GM21367 (cell line): ENCODE results near the gene TMEM132C.

Experiments used
- ATAC-seq: cut with Tn5 transposase; IDR thresholded peaks from one replicate; pipeline ENCODE4 v1.9.1; 2021; ENCODE audit not compliant: unreplicated experiment

Gene TMEM132C

GRCh38 chr12:128606051-128606450, 339.1 kb downstream of the TMEM132C start:
- no peak for ATAC-seq

GRCh38 chr12:128606538-128606937, 339.6 kb downstream of the TMEM132C start:
- no peak for ATAC-seq

GRCh38 chr12:128606970-128607369, 340.0 kb downstream of the TMEM132C start:
- no peak for ATAC-seq

DNA sequence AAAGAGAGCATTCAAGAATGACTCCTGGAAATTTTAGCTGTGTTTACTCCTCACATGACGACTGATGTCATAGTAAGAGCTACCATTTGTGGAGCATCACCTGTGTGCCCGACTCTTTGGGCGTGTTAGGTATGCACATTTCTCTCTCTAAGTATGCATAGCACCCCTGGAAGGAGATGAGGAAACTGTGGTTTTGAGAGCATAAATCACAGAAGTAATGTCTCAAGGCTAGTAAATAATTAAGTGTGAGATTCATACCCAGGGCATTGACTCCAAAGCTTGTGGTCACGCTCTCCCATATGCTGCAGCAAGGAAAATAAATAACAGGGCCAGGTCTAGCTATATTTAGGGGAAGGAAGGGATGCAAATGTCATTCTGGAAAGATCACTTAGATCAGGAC, 340.7 kb downstream of the TMEM132C start:
- no peak for ATAC-seq

GRCh38 chr12:128609861-128610260, 342.9 kb downstream of the TMEM132C start:
- no peak for ATAC-seq

DNA sequence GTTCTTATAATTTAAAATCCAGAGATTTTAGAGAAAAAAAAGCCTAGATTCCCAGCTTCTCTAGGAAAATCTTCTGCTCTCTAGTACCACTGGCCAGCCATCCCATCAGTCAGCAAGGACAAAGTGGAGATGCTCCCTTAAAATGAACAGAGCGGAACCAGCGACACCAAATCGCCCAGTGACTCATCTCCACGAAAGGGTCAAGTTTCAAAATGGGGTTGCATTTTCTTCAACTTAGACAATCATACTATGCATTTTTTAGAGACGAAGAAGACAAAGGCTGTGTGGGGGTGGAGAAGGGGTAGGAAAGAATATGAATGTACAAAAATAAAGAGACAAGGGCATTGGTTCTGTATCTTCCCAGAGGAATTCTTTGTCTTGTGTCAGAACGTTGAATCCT, 344.8 kb downstream of the TMEM132C start:
- ATAC-seq: no peak

GRCh38 chr12:128612150-128612850, 345.3 kb downstream of the TMEM132C start:
- ATAC-seq: no peak

DNA sequence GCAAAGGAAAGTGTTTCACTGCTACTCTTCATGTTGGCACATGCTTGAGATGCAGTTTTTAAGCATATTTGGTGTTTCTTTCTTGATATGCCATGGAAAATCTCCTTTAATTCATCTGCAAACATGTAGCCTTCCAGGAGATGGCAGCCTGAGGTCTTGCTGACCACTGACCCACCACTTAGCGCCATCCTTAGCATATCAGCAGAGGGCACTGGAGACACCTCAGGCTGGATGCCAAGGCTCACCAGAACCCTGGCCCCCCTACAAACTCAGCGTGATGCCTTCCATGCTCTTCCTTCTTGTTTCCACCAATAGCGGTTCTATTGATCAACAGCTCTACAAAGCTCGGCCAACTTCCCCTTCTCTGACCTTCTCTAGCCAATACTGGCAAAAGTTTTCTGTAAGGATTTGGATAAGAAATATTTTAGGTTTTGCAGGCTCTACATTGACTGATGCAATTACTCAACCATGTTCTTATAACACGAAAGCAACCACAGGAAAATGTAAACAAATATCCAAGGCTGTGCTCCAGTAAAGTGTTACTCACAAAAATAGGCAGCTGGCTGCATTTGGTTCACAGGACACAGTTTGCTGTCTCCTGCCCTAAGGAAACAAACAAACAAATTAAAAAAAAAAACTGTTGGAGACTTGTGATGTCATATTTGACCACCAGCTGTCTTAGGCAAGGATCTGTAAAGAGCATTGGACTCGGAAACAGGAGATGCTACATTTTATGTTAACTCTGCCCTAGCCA, 347.0 kb downstream of the TMEM132C start:
- no peak for ATAC-seq

DNA sequence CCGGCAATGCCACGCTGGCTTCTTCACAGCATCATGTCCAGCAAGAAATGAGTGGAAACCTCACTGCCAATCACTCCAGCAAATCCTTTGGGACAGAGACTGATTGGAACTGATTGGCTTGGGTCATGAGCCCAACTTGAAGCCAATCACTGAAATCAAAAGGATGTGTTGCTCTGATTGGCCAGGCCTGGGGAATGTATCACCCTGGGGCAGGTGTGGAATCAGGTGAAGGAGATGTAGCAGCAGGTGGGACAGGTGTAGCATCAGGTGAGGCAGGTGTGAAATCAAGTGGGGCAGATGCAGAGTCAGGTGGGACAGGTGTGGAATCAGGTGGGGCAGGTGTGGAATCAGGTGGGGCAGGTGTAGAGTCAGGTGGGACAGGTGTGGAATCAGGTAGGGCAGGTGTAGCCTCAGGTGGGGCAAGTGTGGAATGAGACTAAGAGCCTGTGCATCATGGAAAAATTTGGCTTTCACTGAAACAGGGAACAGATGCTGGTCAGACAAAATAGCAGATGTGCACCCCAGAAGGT, 350.4 kb downstream of the TMEM132C start:
- no peak for ATAC-seq

DNA sequence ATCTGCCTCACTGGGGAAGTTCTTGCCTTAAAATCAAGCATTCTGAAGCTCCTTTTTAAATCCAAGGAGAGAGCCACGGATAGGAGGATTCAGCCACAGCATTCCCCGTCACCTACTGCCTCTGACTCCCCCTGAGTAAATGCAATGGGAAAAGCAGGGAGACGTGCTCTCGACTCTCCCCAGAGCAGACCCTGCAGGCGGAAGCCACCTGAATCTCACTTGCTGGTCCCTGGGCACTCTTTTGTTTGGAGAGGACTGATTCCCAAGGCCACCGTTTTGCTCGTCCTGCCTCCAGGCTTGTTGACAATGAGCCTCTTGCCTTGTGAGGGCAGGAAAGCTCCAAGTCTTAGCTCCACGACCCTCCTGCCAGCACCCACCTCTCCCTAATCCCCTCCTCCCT, 352.3 kb downstream of the TMEM132C start:
- ATAC-seq: no peak

DNA sequence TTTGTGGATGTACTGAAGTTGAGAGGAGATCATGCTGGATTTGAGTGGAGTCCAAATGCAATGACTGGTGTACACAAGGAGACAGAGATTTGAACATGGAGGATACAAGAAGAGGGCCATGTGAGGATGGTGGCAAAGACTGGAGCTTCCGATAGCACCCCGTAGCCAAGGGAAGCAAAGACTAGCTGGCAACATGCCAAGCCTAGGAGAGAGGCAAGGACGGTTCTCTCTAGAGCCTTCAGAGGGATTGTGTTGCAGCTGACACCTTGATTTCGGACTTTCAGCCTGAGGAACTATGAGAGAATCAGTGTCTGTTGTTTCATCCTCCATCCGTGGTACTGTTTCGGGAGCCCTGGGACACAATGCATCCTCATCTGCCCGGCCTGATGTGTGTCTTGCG, 354.3 kb downstream of the TMEM132C start:
- ATAC-seq: no peak

DNA sequence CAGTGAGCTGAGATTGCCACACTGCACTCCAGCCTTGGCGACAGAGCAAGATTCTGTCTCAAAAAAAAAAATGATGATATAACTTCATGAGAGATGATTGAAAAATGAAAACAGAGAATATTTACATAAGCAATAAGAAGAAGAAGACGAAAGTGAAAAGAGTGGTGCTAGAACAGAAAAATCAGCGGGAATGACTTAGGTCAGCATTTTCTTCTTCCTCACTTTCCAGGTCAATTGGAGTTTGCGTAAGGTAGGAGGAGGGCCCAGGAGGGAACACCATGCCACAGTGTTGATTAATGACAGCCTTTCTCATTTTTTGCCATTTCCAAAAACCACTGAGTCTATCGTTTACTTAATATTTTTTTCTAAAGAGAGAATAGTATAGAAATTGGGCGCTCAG, 356.8 kb downstream of the TMEM132C start:
- ATAC-seq: no peak

DNA sequence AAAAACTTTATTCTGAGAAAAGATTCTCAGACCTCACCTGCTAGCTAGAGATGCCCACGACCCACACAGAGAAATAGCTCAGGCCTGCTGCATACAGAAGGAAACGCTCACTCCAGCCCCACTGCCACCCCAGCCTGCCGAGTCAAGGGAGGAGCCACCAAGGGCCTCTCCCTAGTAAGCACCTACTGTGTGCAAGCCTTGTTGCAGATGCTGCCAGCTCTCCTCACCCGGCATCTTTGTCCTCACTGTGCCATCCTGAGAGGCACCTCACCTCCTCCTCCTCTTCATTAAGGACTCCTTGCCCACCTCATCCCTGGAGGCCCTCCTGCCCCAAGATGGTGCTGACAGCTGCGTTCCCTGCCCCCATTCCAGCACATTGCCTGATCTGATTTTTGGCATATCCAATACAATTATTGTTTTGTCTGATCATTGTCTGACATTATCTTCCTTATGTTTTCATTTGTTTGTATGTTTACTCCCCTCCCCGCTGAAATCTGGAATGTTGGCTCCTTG, 359.9 kb downstream of the TMEM132C start:
- ATAC-seq: no peak

DNA sequence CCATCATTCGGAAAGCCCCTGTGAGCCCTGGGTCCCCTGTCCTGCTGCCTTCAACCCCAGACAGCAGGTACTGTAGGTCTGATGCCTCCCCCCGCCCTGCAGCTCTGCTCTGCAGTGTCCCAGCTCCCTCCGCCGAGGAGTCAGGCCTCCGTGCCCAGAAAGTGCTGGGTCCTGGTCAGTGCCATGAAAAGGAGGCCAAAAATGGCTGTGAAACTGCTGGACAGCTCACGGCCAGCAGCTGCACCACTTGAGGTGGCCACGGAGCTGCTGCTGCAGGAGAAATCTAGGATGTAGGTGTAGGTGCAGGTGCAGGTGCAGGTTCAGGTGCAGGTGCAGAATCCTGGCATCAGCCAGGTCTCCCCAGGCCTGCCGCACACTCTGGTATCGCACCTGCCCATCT, 360.7 kb downstream of the TMEM132C start:
- ATAC-seq: no peak

GRCh38 chr12:128629979-128630378, 363.0 kb downstream of the TMEM132C start:
- ATAC-seq: no peak

DNA sequence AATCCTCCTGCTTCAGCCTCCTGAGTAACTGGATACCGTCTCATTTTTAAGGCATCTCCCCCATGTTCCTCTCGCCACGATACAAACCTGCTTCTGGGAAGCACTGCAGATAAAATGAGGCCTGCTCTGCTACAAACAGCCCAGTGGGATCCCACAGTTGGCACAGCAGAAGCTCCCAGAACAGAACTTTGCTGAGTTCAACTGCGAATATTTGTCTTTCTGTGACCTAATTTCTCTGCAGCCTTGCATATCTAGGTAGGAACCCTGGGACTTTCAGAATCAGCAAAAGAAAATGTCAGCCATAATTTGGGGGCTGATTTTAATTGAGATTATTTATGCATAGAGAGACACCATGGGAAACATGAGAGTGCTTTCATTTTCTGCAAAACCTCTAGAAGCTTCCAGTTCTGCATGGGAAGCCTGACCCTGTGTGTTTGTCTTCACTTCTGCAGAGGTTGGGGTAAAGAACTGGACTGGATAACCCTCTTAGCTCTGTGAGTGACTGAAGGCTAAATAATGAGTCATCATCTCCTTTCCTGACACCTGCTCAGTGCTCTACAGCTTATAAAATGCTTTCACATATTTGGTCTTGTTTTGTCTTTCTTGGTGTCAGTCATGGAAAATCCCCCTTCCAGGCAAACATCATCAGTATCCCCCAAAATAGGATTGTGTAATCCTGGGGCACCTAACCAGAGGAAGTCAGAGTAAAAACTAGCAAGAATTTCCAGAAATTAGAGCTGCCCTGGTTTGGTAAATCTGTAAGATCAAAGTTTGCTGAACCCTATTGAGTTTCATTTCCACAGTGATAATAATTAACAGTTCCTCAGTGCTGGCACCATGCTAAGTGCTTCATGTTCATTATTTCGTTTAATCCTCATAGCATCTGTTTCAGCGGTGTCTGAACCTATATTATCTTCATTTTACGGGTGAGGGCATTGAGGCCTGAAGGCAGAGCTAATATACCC, 371.0 kb downstream of the TMEM132C start:
- peak; percentile 91 for ATAC-seq

DNA sequence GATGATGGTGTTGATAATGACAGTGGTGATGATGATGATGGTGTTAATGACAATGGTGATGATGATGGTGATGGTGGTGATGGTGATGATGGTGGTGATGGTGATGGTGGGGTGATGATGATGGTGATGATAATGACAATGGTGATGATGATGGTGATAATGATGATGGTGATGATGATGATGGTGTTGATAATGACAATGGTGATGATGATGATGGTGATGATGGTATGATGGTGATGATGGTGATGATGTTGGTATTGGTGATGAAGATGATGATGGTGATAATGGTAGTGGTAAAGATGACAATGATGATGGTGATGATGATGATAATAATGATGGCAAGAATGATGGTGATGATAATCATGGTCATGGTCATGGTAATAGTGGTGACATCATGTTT, 372.1 kb downstream of the TMEM132C start:
- ATAC-seq: no peak

DNA sequence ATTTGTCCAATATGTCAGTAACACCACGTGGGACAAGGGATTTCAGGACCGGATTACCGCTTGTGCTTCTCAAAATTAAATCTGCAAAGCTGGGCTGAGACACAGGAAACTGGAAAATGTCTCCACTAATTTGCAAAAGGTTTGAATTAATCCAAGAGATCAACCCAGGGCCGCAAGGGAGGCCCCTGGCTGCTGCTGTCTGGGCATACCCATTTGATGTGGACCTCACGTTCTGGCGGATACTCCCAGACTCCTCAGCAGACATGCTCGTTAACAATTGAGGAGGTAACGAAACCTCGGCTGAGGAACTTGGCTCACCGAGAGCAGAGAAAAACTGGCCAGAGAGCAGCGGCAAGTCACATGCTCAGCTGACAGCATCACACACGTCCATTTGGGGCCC, 376.2 kb downstream of the TMEM132C start:
- ATAC-seq: no peak

DNA sequence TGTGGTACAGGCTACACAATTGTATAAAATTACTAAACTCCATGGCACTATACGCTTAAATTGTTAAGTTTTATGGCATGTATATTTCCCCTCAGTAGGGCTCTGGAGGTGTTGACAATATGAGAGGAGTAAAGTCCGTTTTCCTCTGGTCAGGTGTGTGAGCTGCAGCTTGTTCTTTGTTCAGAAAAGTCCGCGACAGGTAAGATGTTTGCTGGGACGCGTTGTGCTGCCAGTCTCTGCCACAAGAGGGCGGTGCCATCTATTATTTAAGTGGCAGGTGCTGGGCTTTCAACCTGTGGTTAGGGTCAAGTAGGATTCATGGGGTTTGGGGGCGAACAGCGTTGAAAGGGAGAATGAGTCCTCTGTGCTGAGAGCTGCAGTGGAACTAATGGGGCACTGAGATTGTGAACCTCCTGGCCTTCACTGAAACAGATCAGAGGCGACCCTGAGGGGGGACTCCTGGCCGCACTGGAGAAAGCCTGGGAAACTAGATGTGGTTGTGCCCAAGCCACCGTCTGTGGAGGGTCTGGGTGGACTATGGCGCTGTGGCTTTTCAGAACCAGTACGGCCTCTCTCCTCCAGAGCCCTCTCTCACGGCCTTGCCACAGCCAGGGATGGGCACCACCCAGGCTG, 377.8 kb downstream of the TMEM132C start:
- no peak for ATAC-seq

- no peak for ATAC-seq
Measured at GRCh38 chr12:128649902-128650301, 382.9 kb downstream of the TMEM132C start.
